NK-92 treated with Interleukin-12 subunit alpha and Interleukin-12 subunit beta, amount 100 ng/mL, for 24 hours (cell line): ENCODE measurements around the gene SIN3A.
"Not testable (repeated sequence)": the region's sequence is repeated elsewhere in the genome, so short reads cannot be mapped to it uniquely, and the experiment has no call there.

Experiments
- DNase-seq: peaks from one replicate; lab custom pipeline; 2025; lab: John Stamatoyannopoulos, UW

Gene SIN3A

GRCh38 chr15:75451674-75452363 is at the start of gene SIN3A:
Gene SIN3A, minus strand, starts transcription at chr15:75451690. Its CDS starts 21,315 bp downstream, at chr15:75430375.
- peak; percentile 100 for DNase-seq

- no peak for DNase-seq
These were observed 42.2 kb upstream of the SIN3A start for GRCh38 chr15:75493732-75494131.

GRCh38 chr15:75483961-75484360 is 32.5 kb upstream of the SIN3A start:
- no peak for DNase-seq

GRCh38 chr15:75483556-75483955 is 32.1 kb upstream of the SIN3A start:
- not testable (repeated sequence) for DNase-seq

GRCh38 chr15:75483106-75483505 is 31.6 kb upstream of the SIN3A start:
- DNase-seq = no peak

- not testable (repeated sequence) for DNase-seq
These were observed 29.0 kb upstream of the SIN3A start for GRCh38 chr15:75480463-75480862.

GRCh38 chr15:75479670-75480069 is 28.2 kb upstream of the SIN3A start:
- DNase-seq = no peak

GRCh38 chr15:75477094-75477493 is 25.6 kb upstream of the SIN3A start:
- not testable (repeated sequence) for DNase-seq

GRCh38 chr15:75468913-75469598 is 17.6 kb upstream of the SIN3A start:
- no peak for DNase-seq

GRCh38 chr15:75460646-75461045 is 9.2 kb upstream of the SIN3A start:
- DNase-seq = no peak

- no peak for DNase-seq
These were observed 8.1 kb upstream of the SIN3A start for GRCh38 chr15:75459581-75459980.

- DNase-seq = no peak
These were observed 5.2 kb upstream of the SIN3A start for GRCh38 chr15:75456710-75457109.

- peak; percentile 69 for DNase-seq
These were observed 4.6 kb upstream of the SIN3A start for GRCh38 chr15:75455982-75456531.

- peak; percentile 77 for DNase-seq
These were observed 4.0 kb upstream of the SIN3A start for GRCh38 chr15:75455424-75455981.

- peak; percentile 77 for DNase-seq
These were observed 3.2 kb upstream of the SIN3A start for GRCh38 chr15:75454471-75455378.

GRCh38 chr15:75453703-75454470 is 2.4 kb upstream of the SIN3A start:
- peak; percentile 99 for DNase-seq

GRCh38 chr15:75452865-75453702 is 1.6 kb upstream of the SIN3A start:
- DNase-seq = peak; percentile 60

GRCh38 chr15:75452364-75452864 is 924 bp upstream of the SIN3A start:
- DNase-seq = peak; percentile 72

GRCh38 chr15:75451202-75451673 is 252 bp downstream of the SIN3A start:
- DNase-seq = no peak
